Activated CD4-positive, alpha-beta T cell treated with anti-CD3 and anti-CD28 coated beads, Interleukin-2, Interleukin-4, amounts not matched to agents 100 ng/mL and 50 ng/mL, durations not matched to agents 16 hours and 8 hours (primary cell): Measurements from ENCODE around the gene SOX18.

Experiments used
- DNase-seq: peaks from one replicate; pipeline ENCODE4 v3.0.0-alpha.2; 2020; ENCODE audit warnings: low spot score

Gene SOX18

DNA sequence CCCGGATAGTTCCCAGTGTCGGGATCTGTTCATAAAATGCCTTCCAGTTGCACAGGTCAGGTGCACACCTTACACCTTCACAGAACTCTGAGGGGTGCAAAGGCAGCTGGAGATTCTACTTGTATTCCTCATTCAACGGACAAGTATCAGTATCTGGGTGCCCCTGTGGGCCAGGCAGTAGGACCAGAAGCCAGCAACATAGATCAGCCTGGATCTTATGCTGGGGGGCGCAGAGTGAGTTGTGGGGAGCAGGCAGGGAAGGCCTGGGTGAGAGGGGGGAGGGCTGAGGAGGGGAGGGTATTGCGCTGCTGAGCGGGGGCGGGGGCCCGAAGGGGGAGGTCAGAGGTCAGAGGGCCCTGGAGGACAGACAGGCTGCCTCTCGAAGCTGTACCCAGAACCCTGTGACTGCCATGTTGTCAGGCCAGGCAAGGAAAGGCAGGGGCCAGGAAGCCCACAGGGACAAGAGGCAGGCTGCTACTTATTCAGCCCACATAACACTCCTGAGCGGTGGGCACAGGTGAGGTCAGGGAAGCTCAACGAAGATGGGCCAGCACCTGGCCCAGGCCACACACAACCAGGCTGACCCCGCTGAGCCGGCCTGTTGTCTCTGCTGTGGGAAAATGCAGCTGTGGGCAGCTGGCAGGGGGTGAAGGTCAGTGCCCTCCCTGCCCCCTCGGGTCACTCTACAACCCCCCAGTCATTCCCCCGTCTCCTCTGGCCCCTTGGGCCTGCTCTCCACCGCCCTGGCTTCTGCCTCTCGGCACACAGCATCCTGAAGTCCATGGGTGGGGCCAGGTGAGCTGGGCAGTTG lies 31.6 kb upstream of the SOX18 start:
- DNase-seq: no peak

DNA sequence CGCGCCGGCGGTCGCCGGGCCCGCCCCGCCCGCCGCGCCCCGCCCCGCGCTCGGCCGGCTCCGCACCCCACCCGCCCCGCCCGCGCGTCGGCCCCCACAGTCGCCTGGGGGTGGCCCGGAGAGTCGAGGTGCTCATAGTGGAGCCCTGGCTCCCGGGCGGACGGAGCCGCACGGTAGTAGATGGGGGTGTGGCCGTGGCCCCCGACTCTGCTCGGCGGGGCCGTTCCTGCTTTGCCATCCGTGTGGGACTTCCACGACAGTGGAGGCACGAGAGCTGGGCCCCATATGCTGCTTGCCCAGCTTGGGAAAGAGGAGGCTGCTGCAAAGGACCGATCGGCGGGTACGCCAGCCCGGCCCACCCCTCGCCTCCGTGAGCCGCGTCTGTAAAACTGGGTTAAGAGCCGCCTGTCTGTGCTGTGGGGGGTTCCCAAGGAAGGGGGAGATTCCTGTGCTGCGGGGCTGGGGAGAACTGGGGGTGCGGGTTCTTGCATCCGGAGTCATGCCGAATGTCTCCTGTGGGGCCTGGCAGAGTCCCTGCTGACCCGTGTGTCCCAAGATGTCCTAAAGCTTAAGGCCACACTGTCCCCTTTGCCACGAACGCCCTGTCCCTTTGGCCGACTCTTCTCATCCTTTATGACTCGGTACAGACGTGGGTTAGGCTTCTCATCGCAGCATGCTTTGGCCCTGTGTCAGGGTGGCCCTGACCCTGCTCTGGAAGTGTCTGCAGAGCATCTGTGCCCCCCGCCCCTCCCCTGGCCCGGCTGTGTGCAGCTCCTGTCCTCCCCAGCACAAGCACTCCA lies 30.8 kb upstream of the SOX18 start, which contains the start of gene OPRL1:
Gene OPRL1, plus strand, starts transcription at position 70 of the 800 bp plus-strand sequence. CDS start 12,639 bp downstream, outside the sequence.
- no peak for DNase-seq

DNA sequence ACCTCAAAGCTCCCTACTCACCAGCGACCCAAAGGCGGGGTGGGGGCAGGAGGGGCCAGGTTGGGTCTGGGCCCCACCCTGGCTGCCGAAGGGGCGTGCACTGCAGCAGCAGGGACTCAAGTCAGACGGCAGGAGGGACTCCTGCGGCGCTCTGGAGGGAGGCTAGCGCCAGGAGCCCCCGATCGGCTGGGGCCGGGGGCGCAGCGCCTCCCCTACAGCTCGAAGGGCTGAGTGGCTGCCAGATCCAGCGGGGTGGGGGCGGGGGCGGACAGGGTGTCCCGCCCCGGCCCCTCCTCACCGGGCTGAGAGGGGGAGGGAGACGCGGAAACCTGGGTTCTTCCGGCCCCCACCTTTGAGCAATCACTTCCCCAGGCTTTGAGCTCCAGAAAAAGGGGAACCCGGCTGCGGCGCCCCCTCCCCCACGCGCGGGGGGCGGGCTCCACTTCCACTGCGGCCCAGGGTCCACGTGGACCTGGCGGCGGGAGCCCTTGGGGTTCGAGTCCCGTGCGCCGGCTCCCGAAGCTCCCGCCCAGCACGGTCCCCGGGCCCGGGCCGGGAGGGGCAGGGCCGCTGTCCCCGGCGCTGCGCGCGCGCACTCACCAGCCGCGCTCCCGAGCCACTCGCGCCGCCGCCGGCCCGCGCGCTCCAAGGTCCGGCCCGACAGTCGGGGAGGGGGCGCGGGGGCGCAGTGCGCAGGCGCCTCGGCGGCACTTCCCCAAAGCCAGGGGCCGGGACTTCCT lies 30.0 kb upstream of the SOX18 start, which contains the start of gene RGS19:
Gene RGS19, minus strand, starts transcription at position 246 of the 740 bp plus-strand sequence. CDS start 2,632 bp downstream, outside the sequence.
- DNase-seq: peak; percentile 75

DNA sequence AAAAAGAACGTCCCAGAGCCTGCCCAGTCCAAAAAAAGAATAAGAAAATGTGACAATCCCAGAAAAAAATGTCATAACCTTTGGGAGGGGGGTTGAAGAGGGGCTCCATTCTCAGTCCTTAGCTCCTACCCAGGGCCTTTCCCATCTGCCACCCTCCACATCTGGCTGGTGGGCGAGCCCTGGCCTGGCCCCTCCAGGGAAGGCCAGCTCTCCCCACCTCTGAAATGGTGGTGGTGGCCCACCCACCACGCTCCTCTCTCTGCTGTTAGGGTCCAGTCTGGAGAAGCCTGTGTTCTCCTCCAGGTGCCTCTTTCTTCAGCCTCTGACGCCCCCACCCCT lies 29.5 kb upstream of the SOX18 start:
- no peak for DNase-seq

DNA sequence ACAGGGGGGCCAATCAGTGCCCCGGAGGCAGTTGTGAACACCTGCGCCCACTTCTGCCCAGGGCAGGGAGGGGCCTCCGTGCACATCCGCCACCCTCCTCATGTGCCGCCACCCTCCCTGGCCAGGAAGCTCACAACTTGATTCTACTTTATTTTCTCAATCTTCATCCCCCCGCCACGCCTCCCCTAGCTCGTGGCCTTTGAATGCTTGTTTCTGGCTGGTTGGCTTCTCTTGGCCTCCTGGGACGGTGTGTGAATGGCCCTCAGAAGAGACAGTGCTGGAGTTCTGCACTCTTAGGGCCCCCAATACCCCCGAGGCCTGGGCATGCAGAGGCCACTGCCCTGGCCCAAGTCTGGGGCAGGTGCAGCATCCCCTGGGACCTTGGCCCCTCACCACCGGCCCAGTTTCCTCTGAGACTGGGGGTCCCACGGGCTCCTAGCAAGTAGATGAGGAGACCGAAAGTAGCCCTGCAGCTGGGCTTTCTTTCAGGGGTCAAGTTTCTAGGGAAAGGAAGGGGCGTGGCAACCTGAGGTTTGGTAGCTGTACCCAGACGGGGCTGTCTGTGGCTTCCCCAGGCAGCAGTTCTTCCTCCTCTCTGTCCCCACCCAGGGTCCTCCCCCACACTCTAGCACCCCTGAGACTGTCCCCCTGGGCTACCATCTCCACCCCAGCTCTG lies 28.6 kb upstream of the SOX18 start:
- peak; percentile 65 for DNase-seq

DNA sequence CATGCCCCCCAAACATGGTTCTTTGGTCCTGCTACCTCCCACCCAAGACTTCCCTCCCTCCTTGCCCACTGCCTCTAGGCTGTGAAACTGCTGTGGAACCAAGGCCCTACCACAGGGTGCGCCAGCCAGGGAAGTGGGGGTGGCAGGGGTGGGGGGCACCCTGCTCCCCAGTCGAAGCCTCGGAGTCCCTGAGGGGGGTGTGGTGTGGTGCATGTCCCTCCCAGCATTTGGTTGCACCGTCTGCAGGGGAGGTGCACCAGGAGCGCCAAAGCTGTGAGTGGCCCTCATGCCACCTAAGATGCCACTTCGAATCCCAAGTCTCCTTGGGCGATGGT lies 28.1 kb upstream of the SOX18 start:
- no peak for DNase-seq

DNA sequence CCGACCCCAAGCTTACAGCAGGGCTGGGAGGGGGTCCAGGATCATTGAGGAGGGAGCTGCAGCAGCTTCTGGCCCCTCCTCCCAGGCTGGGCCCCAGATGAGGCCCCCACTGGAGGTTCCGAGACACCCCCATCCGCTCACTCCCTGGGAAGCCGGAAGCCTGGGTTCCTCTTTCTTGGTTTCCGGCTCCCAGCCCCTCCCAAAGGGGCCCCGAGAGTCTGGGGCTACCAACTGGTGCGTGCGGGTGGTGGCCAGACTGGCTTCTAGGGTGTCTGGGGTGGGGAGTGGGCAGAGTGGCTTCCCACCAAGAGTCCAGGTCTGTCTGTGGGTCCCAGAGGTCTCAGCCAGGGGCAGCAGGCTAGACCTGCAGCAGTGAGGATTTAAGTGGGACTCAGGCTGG lies 27.7 kb upstream of the SOX18 start:
- DNase-seq: peak; percentile 57

DNA sequence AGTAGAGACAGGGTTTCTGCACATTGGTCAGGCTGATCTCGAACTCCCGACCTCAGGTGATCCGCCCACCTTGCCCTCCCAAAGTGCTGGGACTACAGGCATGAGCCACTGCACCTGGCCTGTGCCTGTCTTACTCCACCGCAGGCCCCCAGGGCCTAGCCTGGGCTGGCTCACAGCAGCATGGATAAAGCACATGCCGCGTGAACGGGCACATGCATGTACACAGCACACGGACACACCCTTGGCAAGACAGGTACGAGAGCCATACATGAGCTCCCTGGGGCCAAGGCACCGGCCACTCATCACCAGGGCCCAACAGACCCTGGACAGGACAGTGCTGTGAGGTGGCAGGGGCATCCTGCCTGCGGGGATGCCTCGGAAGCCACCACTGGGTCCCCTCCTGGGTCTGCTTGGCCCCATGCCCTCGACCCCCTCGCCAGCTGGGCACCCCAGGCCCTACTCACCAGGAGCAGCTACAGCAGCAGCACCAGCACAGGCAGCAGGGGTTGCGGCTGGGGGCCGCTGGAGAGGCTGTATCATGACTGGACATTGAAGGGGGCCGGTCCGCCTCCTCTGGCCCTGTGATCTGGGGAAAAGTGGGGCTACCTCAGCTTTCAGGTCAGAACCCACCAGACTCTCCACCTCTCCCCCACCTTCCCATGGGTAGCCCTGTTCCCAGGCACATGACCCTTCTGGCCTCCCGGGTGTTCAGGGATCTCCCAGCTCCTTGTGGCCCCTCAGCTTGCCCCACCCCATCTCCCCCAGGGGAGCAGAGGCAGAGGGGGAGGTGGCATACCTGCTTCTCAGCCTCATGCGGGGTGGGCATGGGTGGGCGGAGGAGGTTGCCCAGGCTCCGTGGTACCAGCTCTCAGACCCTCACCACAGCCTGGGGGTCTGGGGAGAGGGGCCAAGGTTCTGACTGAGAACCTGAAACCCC lies 26.9 kb upstream of the SOX18 start:
- no peak for DNase-seq

DNA sequence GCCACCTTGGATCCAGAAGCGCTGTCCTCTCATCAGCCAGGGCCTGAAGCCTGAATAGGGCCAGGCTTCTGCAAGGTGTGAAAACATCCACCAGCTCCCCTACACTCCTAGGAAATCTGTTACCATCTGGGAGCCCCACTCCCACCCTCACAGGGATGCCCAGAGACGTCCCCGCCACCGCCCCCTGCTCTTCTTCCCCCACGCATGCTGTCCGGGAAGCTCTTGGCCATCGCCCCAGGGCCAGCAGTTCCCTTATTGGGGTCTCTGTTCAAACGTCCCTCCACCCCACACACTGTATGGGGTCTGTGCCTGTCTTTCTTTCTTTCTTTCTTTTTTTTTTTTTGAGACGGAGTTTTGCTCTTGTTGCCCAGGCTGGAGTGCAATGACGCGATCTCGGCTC lies 26.1 kb upstream of the SOX18 start:
- no peak for DNase-seq

DNA sequence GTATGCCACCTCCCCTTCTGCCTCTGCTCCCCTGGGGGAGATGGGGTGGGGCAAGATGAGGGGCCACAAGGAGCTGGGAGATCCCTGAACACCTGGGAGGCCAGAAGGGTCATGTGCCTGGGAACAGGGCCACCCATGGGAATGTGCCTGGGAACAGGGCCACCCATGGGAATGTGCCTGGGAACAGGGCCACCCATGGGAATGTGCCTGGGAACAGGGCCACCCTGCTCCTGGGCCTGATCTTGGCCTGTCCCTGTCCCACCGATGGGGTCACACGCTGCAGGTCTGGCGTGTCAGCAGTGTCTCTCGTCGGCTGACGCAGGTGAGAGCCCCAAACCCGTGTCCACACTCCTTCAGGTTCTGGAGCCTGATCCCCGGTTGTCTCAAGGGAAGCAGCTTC lies 25.5 kb upstream of the SOX18 start:
- DNase-seq: no peak

DNA sequence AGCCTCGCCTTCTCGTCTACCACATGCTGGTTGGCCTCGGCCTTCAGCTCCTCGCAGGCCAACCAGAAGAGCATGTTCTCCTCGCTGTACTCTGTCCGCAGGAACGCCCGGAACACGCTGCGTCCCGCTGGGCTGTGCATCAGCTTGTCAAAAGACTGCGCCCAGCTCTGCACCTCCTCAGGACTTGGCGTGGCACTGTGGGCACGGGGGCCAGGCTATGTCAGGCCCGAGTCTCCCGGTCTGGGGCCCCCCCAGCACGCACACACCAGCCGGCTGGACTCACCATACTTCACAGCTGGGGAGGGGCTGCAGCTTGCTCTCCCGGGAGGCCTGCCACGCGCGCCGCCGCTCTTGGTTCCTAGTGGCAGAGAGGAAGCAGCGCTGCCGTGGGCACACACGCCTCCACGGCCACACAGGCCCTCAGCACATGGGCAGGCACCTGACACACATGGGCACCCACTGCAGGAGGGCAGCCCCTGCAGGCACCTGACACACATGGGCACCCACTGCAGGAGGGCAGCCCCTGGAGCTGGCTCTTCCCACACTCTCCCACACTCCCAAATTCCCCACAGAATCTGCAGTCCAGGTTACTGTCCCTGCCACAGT lies 24.8 kb upstream of the SOX18 start:
- DNase-seq: no peak

DNA sequence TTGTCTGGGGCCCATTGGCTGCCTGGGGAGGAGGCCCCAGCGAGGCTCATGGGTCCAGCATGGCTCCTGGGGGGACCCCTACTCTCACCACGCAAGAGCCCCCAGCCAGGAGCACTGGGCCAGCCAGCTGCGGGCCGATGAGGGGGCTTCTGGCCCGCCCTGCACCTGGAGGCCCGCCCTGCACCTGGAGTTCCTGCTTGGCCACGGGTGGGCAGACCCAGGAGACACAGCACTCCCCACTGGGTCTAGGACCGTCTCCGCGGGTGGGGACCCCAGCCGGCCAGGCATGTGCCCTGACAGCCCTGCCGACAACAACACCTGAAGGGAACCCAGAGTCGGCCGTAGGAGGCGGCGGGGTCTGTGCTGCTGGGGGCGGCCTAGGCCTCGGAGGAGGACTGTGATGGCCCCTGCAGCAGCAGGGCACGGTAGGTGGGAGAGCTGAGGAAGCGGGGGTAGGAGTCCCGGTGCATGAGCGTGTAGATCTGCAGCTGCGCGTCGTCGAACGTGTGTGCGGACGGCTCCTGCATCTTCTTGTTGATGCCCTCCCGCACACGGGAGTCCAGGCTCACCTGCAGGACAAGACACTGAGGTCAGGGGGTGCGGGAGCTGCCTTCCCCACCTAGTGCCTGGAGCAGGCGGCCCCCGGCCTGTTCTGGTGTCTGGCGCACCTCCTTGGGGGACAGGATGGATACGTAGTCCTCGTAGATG lies 24.2 kb upstream of the SOX18 start:
- DNase-seq: no peak

DNA sequence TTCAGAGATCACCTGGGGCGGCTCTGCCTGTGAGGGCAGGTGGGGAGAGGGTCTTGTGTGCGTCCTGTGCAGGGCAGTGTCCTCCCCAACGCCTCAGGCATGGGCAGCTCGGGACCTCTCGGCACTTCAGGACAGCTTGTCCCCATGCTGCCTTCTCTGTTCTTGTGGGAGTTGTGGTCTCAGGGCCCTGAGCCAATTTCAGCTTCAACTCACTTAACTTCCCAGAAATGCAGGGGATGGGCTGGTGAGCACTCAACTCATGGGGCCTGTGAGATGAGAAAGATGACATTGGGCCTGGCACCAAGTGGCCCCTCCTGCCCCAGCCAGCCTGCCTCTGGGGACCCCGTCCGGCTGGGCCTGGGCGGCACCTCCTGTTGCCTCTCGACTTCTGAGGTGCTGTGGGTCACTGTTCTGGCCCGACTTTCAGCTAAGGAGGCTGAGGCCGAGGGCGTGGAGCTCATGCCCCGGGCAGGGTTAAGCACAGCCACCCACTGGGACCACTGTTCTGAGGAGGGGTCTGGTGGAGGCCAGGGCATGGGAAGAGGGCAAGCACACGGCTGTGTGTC lies 23.1 kb upstream of the SOX18 start:
- DNase-seq: no peak

DNA sequence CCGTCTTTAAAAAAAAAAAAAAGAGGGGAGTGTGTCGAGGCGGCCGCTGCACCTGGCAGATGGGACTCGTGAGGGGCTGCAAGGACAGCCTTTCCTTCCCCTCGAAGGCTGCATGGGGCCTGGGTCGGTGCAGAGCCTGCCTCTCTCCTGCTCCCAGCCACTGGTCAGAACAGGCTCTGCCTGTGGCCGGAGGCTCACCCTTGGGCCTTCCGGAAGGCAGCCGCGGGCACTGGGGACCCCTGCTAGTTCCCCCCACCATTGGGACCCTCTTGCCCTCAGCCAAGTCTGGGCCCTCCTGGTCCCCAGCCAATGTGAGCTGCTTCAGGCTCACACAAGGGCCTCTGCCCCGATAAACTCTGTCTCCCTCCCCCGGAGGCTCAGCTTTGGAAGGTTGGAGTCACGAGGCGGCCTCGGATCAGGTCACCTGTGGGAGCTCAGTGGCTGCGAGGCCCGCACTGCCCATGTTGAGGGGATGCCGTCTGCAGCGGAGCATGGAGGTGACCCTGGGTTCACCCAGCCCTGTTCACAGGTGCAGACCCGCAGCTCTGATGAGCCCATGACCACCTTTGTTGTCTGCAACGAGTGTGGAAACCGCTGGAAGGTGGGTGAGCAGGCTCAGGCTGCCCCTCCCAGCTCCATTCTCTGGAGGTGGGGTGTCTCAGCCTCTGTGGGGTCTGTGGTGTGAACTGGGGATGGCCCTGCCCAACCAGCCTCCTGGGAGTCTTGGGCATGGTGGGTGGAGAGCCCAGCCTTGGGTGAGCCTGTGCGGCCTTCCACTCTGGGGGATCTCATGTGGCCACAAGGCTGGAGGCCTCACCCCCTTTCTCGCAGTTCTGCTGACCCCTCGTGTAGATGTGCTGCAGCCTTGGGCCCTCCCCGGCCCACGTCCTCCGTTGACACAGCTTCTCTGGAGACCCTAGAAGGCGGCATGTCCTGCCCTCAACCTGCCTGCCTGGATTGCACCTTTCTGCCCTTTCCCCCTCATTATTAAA lies 22.2 kb upstream of the SOX18 start:
- DNase-seq: no peak

DNA sequence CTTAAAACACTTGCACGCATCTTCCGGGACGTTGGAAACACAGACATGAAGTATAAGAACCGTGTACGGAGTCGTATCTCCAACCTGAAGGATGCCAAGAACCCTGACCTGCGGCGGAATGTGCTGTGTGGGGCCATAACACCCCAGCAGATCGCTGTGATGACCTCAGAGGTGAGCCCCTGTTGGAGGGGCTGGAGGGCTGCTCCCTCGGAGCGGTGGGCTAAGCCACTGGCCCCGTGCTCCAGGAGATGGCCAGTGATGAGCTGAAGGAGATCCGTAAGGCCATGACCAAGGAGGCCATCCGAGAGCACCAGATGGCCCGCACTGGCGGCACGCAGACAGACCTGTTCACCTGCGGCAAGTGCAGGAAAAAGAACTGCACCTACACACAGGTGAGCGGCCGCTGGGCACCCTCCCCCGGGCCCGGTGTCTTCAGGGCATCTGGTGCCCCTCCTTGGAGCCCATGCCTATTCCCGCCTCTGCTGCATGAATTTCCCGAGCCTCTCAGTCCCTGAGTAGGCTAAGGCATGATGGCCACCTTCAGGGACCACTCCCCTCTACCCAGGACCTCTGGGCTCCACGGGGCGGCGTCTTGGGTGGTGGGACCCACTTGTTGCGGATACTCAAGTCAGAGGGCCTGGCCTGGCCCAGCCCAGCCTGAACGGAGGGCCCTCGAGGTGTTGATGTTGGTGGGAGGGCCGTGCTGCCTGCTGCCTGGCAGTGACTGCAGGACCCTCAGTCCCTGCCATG lies 21.0 kb upstream of the SOX18 start:
- no peak for DNase-seq

DNA sequence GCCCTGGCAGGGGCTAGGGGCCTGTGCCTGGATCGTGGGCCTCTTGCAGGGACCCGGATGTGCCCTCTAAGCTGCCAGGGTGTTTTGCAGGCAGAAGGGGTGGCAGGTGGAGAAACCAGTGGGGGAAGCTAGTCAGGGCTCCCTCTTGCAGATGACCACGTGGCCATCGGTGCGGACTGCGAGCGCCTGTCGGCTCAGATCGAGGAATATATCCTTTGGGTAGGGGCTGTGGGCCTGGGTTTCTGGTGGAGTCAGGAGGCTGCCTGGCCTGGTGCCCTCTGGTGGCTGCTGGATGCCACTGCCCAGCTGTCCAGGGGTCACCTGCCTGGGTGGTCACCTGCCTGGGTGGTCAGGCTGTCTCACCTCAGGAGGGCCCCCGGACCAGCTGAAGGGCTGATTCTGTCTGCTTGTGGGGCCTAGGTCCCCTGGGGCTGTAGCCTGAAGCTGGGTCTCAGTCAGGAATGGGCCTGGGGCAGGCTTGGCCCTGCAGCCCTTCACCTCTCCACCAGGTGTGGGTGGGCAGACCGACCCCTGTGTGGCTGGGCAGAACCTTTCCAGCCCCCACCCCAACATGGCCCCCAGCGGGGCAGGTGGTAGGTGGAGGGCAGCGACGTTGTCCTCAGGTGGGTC lies 20.3 kb upstream of the SOX18 start:
- no peak for DNase-seq

DNA sequence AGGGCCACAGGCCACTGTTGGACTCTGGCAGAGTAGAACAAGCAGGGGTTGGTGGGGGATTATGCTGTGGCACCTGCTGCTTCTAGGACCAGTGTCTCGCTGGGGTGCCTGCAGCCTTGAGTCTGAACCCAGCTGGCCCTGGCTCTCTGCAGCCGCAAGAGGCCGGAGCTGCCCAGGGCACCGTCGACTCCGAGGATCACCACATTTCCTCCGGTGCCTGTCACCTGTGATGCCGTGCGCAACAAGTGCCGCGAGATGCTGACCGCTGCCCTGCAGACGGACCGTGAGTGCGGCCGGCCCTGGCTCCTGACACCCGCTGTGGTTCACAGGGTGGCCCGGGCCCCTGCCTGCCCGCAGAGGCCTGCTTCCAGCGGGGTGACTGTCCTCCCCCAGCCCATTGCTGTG lies 19.8 kb upstream of the SOX18 start:
- no peak for DNase-seq
